NCI-H2029 treated with DMSO at 0.1 percent for 48 hours (cell line): ENCODE results near the gene ALAS1.
"Not testable (repeated sequence)": the region's sequence is repeated elsewhere in the genome, so short reads cannot be mapped to it uniquely, and the experiment has no call there.

ENCODE experiments used
- DNase-seq: peaks from one replicate; lab custom pipeline; 2025; lab: John Stamatoyannopoulos, UW

Gene ALAS1

GRCh38 chr3:52176951-52177700 is 20.8 kb upstream of the ALAS1 start:
- DNase-seq: no peak

DNA sequence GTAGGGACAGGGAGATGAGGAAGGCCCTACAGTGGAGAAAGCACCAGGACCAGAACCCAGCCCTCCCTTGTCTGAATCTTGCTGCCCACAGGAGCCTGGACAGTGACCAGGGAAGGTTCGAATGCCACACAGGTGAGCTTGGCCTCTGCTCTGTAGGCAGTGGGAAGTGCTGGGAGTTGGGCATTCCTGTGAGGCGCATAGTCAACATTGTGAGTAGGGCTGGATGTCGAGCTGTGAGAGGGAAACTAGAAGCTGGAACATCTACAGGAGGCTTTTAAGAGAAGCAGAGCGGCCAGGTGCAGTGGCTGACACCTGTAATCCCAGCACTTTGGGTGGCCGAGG is 20.3 kb upstream of the ALAS1 start:
- DNase-seq: no peak

DNA sequence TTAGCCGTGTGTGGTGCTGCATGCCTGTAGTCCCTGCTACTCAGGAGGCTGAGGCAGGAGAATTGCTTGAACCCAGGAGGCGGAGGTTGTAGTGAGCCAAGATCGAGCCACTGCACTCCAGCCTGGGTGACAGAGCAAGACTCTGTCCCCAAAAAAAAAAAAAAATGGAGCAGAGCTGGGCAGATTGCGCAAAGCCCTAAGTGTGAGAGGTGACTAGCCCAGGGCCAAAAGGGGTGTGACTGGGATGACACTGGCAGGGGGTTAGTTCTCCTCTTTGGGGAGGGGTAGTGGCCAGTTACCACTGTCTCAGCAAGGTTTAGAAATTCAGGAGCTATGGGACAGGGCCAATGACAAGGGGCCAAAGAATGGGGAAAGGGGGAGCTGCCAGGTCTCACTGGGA is 19.8 kb upstream of the ALAS1 start:
- not testable (repeated sequence) for DNase-seq

GRCh38 chr3:52178537-52178936 is 19.4 kb upstream of the ALAS1 start:
- DNase-seq: no peak

GRCh38 chr3:52181543-52181942 is 16.4 kb upstream of the ALAS1 start:
- no peak for DNase-seq

DNA sequence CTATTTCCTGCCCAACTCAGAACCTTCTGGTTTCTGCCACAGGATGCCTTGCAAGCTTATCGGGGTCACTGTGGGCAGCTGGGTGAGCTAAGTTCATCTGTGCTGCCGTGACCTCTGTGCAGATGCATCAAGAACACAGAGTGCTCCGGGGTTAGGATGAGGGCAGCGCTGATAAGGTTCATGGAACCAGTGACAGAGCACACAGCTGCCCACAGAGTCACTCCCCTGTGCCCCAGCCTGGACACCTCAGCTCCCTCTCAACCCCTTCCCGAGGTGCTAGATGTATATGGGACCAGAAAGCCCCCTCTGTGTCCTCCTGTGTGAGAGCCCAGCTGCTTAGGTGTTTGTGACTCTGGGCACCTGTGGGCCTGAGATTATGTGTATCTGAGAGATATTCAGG is 15.8 kb upstream of the ALAS1 start:
- DNase-seq: no peak

DNA sequence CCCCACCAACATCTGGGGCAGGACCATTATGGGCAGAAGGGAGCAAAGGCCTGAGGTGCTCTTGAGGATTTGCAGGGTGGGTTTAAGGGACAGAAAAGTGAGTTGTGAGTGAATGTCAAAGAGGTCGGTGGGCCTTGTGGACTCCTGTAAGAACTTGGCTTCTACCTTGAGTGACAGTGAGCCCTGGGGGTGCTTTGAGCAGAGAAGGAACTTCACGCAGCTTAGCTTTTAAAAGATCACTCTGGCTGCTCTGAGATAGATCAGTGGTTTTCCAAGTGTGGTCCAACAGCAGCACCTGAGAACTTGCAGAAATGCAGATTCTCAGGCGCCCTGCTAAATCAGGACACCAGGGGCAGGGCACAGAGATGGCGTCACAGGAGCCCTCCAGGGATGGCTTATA is 15.3 kb upstream of the ALAS1 start:
- no peak for DNase-seq

DNA sequence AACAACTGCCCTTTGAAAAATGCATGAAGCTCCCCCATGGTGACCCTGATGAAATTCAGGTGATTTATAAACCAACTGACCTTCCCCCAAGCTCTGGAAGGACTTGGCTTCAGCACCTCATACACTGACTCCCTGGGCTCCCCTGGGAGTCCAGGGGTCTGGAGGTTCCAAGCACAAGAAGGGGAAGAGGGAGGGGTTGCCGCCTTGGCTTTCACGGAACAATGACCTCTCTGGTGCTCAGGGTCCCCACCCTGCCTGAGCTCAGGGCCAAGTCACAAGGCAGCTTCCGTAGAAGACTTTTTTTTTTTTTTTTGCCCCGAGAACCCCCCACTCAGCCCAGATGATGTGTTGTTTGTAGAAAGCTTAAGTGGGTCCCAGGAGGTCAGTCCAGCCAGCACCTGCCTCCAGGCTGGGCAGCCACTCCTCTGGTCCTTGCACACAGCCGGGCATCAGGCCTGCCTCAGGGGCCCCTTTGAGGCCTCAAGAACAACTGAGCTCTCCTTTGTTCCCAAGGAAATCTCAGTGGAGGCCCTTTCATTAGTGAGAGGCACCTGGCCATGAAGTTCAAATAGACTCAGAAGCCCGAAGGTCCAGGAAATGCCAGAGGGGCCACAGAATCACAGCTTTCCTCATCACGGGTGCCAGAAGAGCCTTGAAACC is 14.0 kb upstream of the ALAS1 start:
- DNase-seq: no peak

- DNase-seq: no peak
These were observed 13.3 kb upstream of the ALAS1 start for GRCh38 chr3:52184690-52185089.

DNA sequence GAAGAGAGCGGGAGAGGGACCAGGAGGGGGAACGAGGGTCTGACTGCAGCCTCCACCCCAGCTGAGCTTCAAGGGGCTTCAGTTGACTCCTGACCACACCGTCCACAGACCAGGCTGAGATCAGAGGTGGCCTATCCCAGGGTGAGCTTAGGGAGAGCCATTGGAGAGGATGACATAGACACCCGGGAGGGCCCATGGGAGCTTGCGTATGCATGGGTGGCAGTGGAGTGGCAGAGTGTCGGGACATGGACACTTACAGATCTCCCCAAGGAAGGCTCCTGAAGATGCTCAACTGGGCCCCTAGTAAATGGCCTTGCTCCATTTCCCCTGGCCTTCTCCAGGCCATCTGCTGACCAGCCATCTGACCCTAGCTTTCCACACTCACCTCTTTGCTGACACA is 12.6 kb upstream of the ALAS1 start:
- DNase-seq: no peak

- no peak for DNase-seq
These were observed 12.1 kb upstream of the ALAS1 start for GRCh38 chr3:52185837-52186236.

DNA sequence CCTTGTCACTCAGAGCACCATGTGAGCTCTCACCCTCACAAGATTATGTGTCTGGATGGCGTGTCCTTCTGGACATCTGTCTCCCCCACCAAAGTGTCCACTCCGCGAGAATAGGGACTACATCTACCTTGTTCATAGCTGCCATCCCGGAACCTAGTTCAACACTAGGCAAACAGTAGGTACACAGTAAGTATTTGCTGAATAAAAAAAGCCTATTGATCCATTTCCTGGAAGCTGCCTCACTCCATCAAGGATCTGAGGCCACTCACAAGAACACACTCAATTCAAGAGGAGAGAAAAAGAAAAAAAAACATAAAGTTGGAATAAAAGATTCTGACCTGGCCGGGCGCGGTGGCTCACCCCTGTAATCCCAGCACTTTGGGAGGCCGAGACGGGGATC is 11.2 kb upstream of the ALAS1 start:
- DNase-seq: no peak

DNA sequence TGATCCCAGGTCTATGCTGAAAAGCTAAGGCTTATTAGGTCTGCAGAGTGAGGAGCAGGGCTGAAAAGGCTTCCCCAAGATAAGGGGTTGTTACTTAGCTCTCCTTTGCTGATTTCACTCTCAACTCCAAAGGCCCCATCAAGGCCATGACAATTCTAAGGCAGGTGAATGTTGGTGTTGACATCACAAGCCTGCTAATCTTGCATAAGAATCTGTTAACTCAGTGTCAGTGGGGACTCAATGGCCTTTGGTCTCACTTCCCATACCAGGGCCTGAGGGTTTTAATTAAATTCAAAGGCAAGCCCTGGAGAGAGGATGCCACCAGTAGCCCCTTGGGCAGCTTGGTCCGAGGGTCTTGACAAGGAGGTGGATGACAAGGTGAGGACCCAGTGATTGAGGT is 9.4 kb upstream of the ALAS1 start:
- DNase-seq: no peak

DNA sequence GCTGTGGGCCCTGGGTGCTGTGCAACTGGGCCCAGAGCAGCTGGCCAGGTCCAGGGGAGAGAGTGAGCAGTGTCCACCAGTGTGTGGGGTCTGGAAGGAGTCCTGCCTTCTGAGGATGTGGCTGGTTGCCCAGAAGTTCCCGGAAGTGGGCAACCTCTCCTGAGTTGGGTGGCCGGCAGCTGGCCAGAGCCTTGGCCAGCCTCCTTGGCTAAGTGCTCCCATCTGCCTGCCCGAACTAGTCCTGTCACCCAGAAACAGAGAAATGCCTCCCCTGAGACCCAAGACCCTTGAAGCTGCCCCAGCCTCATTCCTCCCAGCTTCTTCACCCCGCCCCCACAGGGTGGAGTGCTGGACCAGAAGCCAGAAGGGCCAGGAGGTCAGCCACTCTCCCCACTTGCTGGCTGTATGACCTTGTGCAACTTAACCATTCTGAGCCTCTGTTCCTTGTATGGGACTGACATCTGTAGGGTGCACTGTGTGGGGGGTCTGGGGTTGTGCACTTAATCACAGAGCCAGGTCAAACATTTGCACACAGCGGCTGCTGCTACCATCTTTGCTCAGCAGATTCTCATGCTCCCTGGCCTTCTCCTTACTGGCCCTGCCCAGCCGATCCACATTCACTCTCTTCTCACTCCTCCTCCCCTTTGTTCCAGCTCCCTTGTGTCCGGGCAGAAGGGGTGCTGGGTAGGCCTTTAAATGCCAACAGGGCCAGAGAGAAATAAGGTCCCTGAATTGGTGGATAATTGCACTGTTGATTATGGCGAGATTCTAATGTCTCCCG is 7.5 kb upstream of the ALAS1 start:
- DNase-seq: no peak

- DNase-seq: no peak
These were observed 6.3 kb upstream of the ALAS1 start for GRCh38 chr3:52191663-52192062.

DNA sequence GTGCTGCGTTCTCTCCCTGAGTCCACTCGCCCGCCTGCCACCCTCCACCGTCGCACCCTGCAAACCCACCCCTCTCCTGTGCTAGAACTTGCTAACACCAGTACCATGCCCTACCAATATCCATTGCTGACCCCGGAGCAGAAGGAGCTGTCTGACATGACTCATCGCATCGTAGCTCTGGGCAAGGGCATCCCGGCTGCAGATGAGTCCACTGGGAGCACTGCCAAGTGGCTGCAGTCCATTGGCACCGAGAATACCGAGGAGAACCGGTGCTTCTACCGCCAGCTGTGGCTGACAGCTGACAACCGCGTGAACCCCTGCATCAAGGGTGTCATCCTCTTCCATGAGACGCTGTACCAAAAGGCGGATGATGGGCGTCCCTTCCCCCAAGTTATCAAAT is 4.9 kb upstream of the ALAS1 start:
- DNase-seq: no peak

- no peak for DNase-seq
These were observed 3.3 kb upstream of the ALAS1 start for GRCh38 chr3:52194485-52195290.

DNA sequence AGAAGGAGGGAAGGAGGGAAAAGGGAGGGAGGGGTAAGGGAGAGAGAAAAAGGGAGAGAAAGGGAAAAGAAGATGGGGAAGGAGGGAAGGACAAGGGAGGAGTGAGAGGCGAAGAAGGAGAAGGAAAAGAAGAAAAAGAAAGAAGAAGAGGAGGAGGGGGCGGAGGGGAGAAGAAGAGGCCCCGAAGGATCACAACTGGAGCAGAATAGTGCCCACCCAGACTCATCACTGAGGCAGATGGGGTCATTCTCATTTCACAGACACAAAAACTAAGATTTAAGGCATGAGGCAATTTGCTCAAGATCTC is 2.7 kb upstream of the ALAS1 start:
- DNase-seq: no peak

DNA sequence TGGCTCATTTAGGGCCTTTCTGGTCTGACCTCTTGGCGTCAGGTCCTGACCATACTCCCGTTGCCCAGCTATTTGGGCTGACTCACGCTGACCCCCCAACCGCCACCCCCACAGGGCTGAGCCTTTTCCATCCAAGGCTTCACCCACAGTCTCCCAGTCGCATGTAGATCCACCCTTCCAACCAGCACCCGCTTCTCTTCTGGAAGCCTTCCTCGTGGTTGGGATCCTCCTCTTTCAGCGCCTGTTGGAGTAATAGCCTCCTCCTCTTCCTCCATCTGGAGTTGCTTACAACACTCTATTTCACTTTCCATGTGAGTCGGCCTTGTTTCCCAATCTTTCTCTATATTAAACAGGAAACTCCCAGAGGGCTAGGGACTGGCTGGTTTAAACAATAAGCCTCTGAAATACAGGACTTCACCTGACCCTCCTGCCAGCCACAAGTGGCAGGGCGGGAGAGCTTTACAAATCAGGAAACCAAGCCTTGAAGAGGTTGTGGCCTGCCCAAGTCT is 2.1 kb upstream of the ALAS1 start:
- no peak for DNase-seq

GRCh38 chr3:52196977-52197376 is 983 bp upstream of the ALAS1 start:
- DNase-seq: no peak

DNA sequence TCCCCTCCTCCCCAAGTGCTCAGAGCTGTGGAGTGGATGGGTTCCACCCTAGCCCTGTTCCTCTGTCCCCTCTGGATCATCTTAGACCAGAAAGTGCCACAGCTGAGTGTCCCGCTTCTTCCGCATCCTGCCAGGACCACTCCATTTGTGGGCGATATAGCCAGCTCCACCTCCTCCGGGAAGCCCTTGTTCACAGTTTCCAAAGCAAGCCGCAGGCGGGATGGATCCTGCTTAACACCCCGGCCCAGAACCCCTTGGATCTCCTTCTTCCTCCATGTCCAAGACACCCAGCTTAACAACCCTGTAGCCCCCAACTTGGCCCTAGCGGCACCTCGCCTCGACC is 490 bp upstream of the ALAS1 start:
- no peak for DNase-seq
